SK-N-SH treated with all-trans-retinoic acid at 6 μM for 48 hours (cell line): ENCODE results near the gene RNF208.

Experiments
- ATAC-seq: fragments of 200-7000 bp; cut with Tn5 transposase; 3 replicates; pipeline ENCODE4 v1.9.1; 2020; ENCODE audit warnings: mild to moderate bottlenecking, moderate library complexity
- ARNTL ChIP-seq: fragments of 450-650 bp; formaldehyde crosslinking; IDR thresholded peaks from 2 replicates; pipeline ENCODE4 v1.5.0; 2020; ENCODE audit warnings: low read depth, mild to moderate bottlenecking, moderate library complexity, borderline replicate concordance
- BACH2 ChIP-seq: fragments of 250-450 bp; sonication (Bioruptor Pico); IDR thresholded peaks from 2 replicates; pipeline ENCODE4 v1.9.0; 2021; ENCODE audit warnings: mild to moderate bottlenecking, borderline replicate concordance
- CREB5 ChIP-seq: fragments of 250-450 bp; sonication (Bioruptor Pico); IDR thresholded peaks from 2 replicates; pipeline ENCODE4 v1.5.1; 2020; ENCODE audit warnings: low read depth, mild to moderate bottlenecking, moderate library complexity
- CSRNP3 ChIP-seq: fragments of 250-450 bp; sonication (Bioruptor Pico); IDR thresholded peaks from 2 replicates; pipeline ENCODE4 v1.5.1; 2021; ENCODE audit warnings: mild to moderate bottlenecking, moderate library complexity
- ESRRG ChIP-seq: fragments of 250-450 bp; sonication (Bioruptor Pico); IDR thresholded peaks from 2 replicates; pipeline ENCODE4 v1.6.1; 2021; ENCODE audit warnings: mild to moderate bottlenecking
- OSR1 ChIP-seq: fragments of 250-450 bp; sonication (Bioruptor Pico); IDR thresholded peaks from 2 replicates; pipeline ENCODE4 v1.8.0; 2022; ENCODE audit warnings: moderate library complexity, mild to moderate bottlenecking, inconsistent platforms
- PATZ1 ChIP-seq: fragments of 250-450 bp; sonication (Bioruptor Pico); IDR thresholded peaks from 2 replicates; pipeline ENCODE4 v1.8.0; 2020; ENCODE audit warnings: mild to moderate bottlenecking, moderate library complexity, borderline replicate concordance
- POU6F1 ChIP-seq: fragments of 250-450 bp; sonication (Bioruptor Pico); IDR thresholded peaks from 2 replicates; pipeline ENCODE4 v1.8.0; 2021; ENCODE audit warnings: low read depth, mild to moderate bottlenecking, moderate library complexity, borderline replicate concordance
- SNAI2 ChIP-seq: fragments of 250-450 bp; sonication (Bioruptor Pico); IDR thresholded peaks from 2 replicates; pipeline ENCODE4 v1.5.0; 2020; ENCODE audit warnings: mild to moderate bottlenecking, moderate library complexity
- TCF4 ChIP-seq: fragments of 250-450 bp; sonication (Bioruptor Pico); IDR thresholded peaks from 2 replicates; pipeline ENCODE4 v1.8.0; 2021; ENCODE audit warnings: mild to moderate bottlenecking, moderate library complexity, borderline replicate concordance
- TOX ChIP-seq: fragments of 250-450 bp; sonication (Bioruptor Pico); IDR thresholded peaks from 2 replicates; pipeline ENCODE4 v1.8.0; 2021; ENCODE audit warnings: mild to moderate bottlenecking, moderate library complexity, borderline replicate concordance
- TSHZ2 ChIP-seq: fragments of 250-450 bp; sonication (Bioruptor Pico); IDR thresholded peaks from 2 replicates; pipeline ENCODE4 v1.5.0; 2020; ENCODE audit warnings: mild to moderate bottlenecking, moderate library complexity
- ZC3H10 ChIP-seq: fragments of 250-450 bp; sonication (Bioruptor Pico); IDR thresholded peaks from 2 replicates; pipeline ENCODE4 v1.5.1; 2021; ENCODE audit warnings: mild to moderate bottlenecking, moderate library complexity
- ZNF565 ChIP-seq: fragments of 450-650 bp; formaldehyde crosslinking; conservative IDR thresholded peaks from 2 replicates; pipeline ENCODE4 v1.5.0; 2020; ENCODE audit warnings: low read depth, mild to moderate bottlenecking, moderate library complexity
- ZNF8 ChIP-seq: fragments of 450-650 bp; formaldehyde crosslinking; IDR thresholded peaks from 2 replicates; pipeline ENCODE4 v1.5.0; 2020; ENCODE audit warnings: mild to moderate bottlenecking, moderate library complexity

Gene RNF208

GRCh38 chr9:137174722-137175293 lies 47.2 kb downstream of the RNF208 start:
- ATAC-seq: no peak

GRCh38 chr9:137173796-137174664 lies 48.0 kb downstream of the RNF208 start:
- peak; percentile 4; the same call in 2 of the 3 replicates for ATAC-seq
- TF ChIP-seq POU6F1 (CRISPR knock-in tag) (no peak), PATZ1 (CRISPR knock-in tag) (no peak), ARNTL (CRISPR knock-in tag) (no peak), CSRNP3 (CRISPR knock-in tag) (no peak), SNAI2 (CRISPR knock-in tag) (no peak), ESRRG (CRISPR knock-in tag) (no peak), ZC3H10 (CRISPR knock-in tag) (no peak), TSHZ2 (CRISPR knock-in tag) (no peak), TOX (CRISPR knock-in tag) (no peak)

More at GRCh38 chr9:137174722-137175293, 47.2 kb downstream of the RNF208 start:
- no peak for TF ChIP-seq CREB5 (CRISPR knock-in tag)

GRCh38 chr9:137172901-137173795 lies 48.9 kb downstream of the RNF208 start:
- peak; percentile 7 for ATAC-seq
- TF ChIP-seq OSR1 (no peak), TSHZ2 (CRISPR knock-in tag) (no peak), PATZ1 (CRISPR knock-in tag) (no peak), ZNF565 (no peak), TCF4 (CRISPR knock-in tag) (no peak), ESRRG (CRISPR knock-in tag) (no peak), ZNF8 (CRISPR knock-in tag) (no peak), BACH2 (CRISPR knock-in tag) (no peak), CSRNP3 (CRISPR knock-in tag) (no peak)
